NCI-H1092 treated with DMSO at 0.1 percent for 48 hours (cell line): Measurements from ENCODE around the gene TEAD1.

ENCODE experiments used
- DNase-seq: peaks from one replicate; lab custom pipeline; 2025; lab: John Stamatoyannopoulos, UW

Gene TEAD1

DNA sequence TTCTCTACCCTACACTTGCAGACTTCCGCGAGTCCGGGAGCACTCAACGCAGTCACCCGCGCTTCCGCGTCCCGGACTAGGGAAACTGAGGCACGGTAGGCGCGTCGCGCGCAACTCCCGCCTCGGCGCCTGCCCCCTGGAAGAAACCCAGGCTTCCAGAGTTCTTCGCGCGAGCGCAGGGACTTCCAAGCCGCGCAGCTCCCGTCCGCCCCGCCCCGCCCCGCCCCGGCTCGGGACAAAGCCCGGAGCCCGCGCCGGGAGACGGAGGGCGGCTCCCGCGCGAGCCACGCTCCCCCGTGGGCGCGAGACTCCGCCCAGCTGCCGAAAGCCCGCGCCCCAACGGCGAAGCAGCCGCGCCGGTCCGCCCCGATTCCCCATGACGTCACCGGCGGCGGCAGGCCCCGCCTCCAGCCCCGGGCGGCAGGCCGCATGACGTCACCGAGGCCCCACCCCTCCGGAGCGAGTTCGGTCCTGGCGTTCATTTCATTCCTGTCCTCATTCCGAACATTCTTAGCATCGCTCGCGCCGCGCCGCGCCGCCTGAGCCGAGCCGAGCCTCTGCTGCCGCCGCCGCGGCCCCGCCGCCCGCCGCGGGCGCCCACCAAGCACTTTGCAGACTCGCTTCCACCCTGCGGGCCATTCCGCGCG, at the start of gene TEAD1:
TSS of gene TEAD1 (plus strand) at position 498 of the 647 bp plus-strand sequence.
- peak; percentile 89 for DNase-seq

DNA sequence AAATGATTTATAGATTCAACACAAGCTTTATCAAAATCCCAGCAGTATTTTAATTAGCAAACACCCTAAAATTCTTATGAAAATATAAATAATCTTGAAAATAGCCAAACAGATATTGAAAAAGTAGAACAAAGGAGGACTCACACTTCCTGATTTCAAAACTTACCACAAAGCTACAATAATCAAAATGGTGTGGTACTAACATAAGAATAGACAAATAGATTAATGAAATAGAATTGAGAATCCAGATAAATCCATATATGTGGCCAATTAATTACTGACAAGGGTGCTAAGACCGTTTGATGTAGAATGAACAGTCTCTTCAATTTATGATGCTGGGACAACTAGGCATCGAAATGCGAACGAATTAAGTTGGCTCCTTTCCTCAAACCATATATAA, 49.6 kb upstream of the TEAD1 start:
- no peak for DNase-seq

DNA sequence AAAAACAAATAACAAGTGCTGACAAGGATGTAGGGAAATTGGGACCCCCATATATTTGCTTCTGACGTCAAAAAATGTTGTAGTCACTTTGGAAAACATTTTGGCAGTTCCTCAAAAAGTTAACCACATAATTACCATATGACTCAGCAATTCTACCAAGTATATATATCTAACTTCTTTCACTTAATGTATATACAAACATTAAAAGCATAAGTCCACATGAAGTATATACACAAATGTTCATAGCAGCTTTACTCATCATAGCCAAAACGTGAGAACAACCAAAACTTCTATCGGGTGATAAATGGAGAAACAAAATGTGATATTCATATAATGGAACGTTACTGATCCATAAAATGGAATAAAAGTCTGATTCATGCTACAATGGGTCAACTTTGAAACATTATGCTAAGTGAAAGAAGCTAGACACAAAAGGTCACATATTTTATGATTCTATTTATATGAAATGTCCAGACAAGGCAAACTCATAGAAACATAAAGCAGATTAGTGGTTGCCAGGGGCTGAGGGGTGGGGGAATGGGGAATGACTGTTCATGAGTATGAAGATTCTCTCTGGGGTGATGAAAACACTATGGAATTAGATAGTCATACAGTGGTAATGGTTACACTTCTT, 48.7 kb upstream of the TEAD1 start:
- DNase-seq = no peak

DNA sequence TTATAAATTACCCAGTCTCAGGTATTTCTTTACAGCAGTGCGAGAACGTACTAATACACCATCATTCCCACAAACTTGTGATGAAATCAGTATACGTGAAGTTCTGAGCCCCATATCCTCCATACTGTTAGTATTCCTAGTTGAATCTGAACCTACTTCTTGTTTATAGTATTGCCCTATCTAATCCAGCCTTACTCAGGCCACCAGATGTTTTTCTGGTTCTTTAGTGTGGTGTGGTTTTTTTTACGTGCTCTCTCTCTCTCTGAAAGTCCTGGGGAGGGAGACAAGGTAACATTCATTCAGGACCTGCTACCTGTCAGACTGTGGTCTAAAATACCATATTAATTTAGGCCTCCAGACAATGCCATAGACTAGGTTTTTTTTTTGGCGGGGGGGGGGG, 47.6 kb upstream of the TEAD1 start:
- no peak for DNase-seq

- DNase-seq = no peak
These were observed 45.9 kb upstream of the TEAD1 start for GRCh38 chr11:12628314-12628713.

GRCh38 chr11:12629601-12630313, 44.5 kb upstream of the TEAD1 start:
- DNase-seq = no peak

GRCh38 chr11:12631651-12632050, 42.6 kb upstream of the TEAD1 start:
- no peak for DNase-seq

GRCh38 chr11:12634329-12634728, 39.9 kb upstream of the TEAD1 start:
- no peak for DNase-seq

DNA sequence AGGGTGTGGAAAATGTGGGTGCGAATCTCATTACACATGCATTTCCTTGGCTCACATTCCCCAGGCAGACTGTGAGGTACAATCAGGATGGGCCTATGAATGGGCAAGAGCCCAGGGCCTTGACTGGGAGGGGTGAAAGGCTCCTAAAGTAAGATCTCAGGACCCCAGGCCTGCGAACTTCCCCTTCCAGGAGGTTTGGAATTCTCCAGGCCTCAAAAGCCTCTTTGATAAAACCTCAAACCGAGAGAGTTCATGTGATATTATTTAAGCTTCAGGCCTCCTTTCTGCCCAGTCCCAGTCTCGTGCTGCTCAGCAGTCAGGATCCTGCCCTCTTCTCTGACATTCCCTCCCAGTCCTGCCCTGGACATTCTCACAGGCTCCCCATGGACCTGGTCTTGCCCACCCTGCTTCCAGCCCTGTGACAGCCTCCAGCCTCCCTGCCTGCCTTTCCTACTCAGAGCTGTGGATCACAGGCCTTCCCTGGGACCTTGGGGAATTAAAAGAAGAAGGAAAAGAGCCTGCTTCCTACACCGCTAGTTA, 37.3 kb upstream of the TEAD1 start:
- DNase-seq = no peak

GRCh38 chr11:12639388-12639787, 34.8 kb upstream of the TEAD1 start:
- no peak for DNase-seq

DNA sequence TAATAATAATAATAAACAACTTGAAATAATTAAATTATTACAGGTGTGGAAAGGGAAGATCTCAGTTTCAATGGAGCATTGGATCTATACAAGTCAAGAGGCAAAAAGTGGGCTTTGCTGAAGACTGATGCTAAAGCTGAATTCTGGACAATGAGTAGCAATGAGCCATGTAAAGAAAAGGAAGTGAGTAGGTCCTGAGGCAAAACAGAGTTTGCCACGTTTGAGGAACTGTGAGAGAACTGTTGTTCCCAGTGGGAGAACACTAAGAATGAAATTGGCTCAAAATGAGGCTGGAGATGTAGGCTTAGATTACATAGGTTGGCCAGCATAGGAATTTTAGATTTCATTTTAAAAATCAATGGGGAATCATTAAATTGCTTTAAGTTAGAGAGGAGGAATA, 33.9 kb upstream of the TEAD1 start:
- DNase-seq = no peak

DNA sequence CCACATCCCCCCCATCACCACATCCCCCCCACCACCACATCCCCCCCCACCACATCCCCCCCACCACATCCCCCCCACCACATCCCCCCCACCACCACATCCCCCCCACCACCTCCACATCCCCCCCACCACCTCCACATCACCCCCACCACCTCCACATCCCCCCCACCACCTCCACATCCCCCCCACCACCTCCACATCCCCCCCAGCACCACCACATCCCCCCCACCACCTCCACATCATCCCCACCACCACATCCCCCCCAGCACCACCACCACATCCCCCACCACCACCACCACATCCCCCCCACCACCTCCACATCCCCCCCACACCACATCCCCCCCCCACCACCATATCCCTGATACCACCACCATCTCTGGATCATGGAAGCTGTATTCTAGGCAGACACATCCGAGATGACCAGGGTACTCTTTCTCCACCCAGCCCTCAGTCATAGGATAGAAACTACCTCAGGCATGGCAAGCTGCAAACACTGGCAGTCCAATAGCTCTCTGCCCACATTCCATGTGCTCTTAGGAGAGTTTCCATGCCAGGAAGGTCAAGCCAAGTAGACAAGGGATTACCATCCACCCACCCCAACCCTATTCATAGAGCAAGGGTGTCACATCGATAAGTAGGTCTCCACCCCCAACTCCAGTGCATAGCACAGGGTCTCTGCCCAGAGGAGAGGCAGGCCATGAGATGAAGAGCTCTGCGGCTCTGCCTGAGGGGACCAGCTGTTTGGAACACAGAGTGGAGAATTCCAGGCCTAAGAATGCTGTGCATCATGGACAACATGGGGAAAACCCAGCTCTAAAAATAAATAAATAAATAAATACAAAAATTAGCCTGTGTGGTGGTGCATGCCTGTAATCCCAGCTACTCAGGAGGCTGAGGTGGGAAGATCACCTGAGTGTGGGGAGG, 33.0 kb upstream of the TEAD1 start:
- no peak for DNase-seq

- no peak for DNase-seq
These were observed 32.2 kb upstream of the TEAD1 start for GRCh38 chr11:12642040-12642439.

DNA sequence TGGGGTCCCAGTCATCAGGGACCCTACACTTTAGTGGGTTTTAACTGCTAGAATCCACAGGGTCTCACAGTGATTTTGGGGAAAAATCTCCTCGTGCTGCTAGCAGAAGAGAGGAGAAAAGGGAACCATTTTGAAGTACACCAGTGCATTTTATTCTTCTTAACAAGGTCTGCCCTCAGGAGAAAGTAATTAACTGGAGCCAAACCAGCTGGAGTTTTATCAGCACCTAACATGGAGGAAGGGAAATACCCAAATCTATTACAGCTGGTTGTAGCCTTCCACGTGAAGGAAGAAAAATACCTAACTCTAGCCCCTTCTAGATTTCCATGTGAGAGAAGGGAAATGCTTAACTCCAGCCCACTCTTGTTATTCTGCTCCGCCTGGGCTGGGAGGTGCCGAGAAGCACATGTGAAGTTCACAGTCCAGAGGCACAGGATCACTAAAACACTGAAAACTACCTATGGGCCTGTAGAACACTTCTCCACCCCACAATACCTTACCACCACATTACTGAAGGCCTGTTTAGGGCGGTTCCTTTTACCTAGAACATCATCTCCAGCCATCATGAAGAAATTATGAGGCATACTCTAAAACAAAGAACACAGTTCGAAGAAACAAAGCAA, 31.3 kb upstream of the TEAD1 start:
- DNase-seq = no peak

DNA sequence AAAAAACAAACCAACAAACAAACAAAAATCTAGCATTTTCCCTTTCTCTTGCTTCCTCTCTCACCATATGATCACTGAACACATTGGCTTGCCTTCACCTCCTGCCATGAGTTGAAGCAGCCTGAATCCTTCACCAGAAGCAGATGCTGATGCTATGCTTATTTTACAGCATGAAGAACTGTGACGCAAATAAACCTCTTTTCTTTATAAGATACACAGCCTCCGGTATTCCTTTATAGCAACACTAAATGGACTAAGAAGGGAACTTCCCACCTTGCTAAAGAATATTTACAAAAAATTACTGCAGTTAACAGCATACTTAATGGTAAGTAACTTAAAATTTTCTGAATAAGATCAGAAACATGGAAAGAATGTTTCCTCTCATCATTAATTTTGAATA, 27.7 kb upstream of the TEAD1 start:
- no peak for DNase-seq

DNA sequence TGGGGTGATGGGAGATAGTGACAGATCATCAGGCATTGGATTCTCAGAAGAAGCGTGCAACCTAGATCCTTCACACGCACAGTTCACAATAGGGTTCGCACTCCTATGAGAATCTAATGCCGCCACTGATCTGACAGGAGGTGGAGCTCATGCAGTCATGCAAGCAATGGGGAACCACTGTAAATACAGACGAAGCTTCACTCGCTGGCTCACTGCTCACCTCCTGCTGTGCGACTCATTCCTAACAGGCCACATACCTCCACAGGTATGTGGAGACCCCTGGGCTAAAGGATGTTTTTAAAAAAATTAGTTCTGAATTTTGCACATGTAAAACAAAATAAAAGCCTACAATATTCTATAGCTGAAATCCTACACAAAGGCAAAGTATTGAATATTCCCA, 20.5 kb upstream of the TEAD1 start:
- no peak for DNase-seq

GRCh38 chr11:12655842-12656241, 18.4 kb upstream of the TEAD1 start:
- DNase-seq = no peak

DNA sequence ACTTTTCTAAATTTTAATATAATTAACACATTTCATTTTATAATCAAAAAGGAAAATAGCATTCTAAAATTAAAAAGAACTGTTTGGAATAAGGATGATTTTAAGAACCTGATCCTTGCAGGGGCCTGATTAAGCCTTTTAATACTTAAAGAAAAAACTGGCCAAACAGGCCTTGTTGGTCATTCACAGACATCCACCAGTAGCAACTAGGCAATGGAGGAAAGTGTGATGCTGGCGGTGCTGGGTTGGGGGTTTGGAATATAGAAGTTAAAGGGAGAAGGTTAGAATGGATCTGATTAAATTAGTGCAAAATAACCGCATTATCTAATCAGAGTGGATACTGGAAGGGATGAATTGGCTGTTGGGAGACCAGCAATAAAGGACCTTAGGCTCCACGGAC, 16.9 kb upstream of the TEAD1 start:
- no peak for DNase-seq

- DNase-seq = no peak
These were observed 16.2 kb upstream of the TEAD1 start for GRCh38 chr11:12657981-12658380.

GRCh38 chr11:12662101-12662689, 12.0 kb upstream of the TEAD1 start:
- no peak for DNase-seq

GRCh38 chr11:12664385-12664784, 9.8 kb upstream of the TEAD1 start:
- no peak for DNase-seq
